ENCODE data around the gene AOC1. TPM values are rescaled to one million over a fixed set of nuclear protein-coding genes. Genes with fewer than 3 reads are reported as not detected.

AOC1 gene
- polyA plus RNA-seq, 2 of the 4 experiments (the other 2 are of a cell fraction), result not detected

GRCh38 chr7:150897502-150898474, 45.5 kb downstream of the AOC1 start:
- FAIRE-seq (no peak), DNase-seq (ENCODE audit: low read depth in 1 of 2, low spot score in 1 of 2) (no peak), ATAC-seq (peak in 1 of 2 experiments; percentile 23; a peak in 3 of 6 replicates)
- Histone ChIP-seq H3K4me1 (no peaks in the 10 kb centered on the region), H3K9me3 (peaks cover 11% of the 10 kb centered on the region; the same call in 1 of the 3 replicates), H3K27ac (no peak overlapping the region), H3K4me2 (no peak overlapping the region; the same call in 2 of the 3 replicates), H3K4me3 (no peak overlapping the region)
- TF ChIP-seq REST (IDR thresholded peaks at IDR 0.05) (no peak), MAZ (IDR thresholded peaks at IDR 0.05; ENCODE audit: borderline replicate concordance, low read depth, low read length) (no peak), RFX5 (IDR thresholded peaks at IDR 0.05) (no peak), POLR2AphosphoS2 (conservative IDR thresholded peaks at IDR 0.05; ENCODE audit: low read length) (no peak), HOXB13 (CRISPR knock-in tag; IDR thresholded peaks at IDR 0.05; ENCODE audit: low read depth) (no peak)
- ChIA-PET CTCF (interaction anchor here (0.5 to 4.9 kb wide), 51 partner anchors 9 to 563 kb away, joined by 3 to 54 read pairs (median 5); partner anchors contain the start of genes AOC1 and ATG9B), POLR2A (no interaction called here)
- 39% methylated on average over 22 of the region's 22 CpGs for WGBS (ENCODE audit: missing lambda C conversion rate)

- peak; percentile 68 to 79 for DNase-seq (ENCODE audit: low read depth in 1 of 2, low spot score in 1 of 2)
- Histone ChIP-seq H3K4me1 (no peaks in the 10 kb centered on the region), H3K9me3 (peaks cover 7% of the 10 kb centered on the region; the same call in 1 of the 3 replicates), H3K4me3 (no peak overlapping the region), H3K27ac (no peak overlapping the region), H3K4me2 (peak overlapping the region; percentile 55)
- no peak for FAIRE-seq
- POLR2A ChIA-PET, result no interaction called here
- peak; percentile 73 to 74 for TF ChIP-seq RAD21 (conservative IDR thresholded peaks at IDR 0.05 in 1 of 2, IDR thresholded peaks at IDR 0.05 in 1 of 2)
- TF ChIP-seq KDM5A (IDR thresholded peaks at IDR 0.05), result no peak
- TF ChIP-seq CTCF (IDR thresholded peaks at IDR 0.05), result peak; percentile 84
- peak; percentile 86 for TF ChIP-seq SMC3 (IDR thresholded peaks at IDR 0.05)
- CTCF ChIA-PET, result interaction anchor here (0.5 to 4.9 kb wide), 53 partner anchors 8 to 1872 kb away, joined by 3 to 54 read pairs (median 5); partner anchors contain the start of genes AOC1 and ATG9B
- 5% methylated on average over 22 of the region's 22 CpGs for WGBS (ENCODE audit: missing lambda C conversion rate)
- ATAC-seq, result peak; percentile 83 to 95
Observed at GRCh38 chr7:150898475-150899011, 46.2 kb downstream of the AOC1 start.

- Histone ChIP-seq H3K4me3 (no peak overlapping the region), H3K4me2 (no peak overlapping the region), H3K9me3 (no peaks in the 10 kb centered on the region), H3K27ac (no peak overlapping the region), H3K4me1 (no peaks in the 10 kb centered on the region)
- no peak for DNase-seq (ENCODE audit: low read depth in 1 of 2, low spot score in 1 of 2)
- ChIA-PET POLR2A (no interaction called here), CTCF (interaction anchor here (0.8 to 4.9 kb wide), 5 partner anchors 13 to 211 kb away, joined by 3 to 54 read pairs (median 9); no protein-coding TSS in a partner anchor)
- ATAC-seq, result no peak
- TF ChIP-seq HOXA7 (CRISPR knock-in tag; IDR thresholded peaks at IDR 0.05) (no peak), NPAS2 (CRISPR knock-in tag; IDR thresholded peaks at IDR 0.05; ENCODE audit: borderline replicate concordance) (no peak), ESRRA (IDR thresholded peaks at IDR 0.05; ENCODE audit: borderline replicate concordance, low read length) (no peak), FOSB (CRISPR knock-in tag; IDR thresholded peaks at IDR 0.05) (no peak), NR3C1 (IDR thresholded peaks at IDR 0.05) (no peak), JUN (IDR thresholded peaks at IDR 0.05) (no peak), RAD21 (conservative IDR thresholded peaks at IDR 0.05 in 1 of 2, IDR thresholded peaks at IDR 0.05 in 1 of 2) (no peak), ATOH8 (CRISPR knock-in tag; IDR thresholded peaks at IDR 0.05; ENCODE audit: low read depth) (no peak), EHMT2 (IDR thresholded peaks at IDR 0.05; ENCODE audit: low read depth) (no peak), TFCP2L1 (CRISPR knock-in tag; IDR thresholded peaks at IDR 0.05) (no peak)
- 67% methylated on average over 8 of the region's 8 CpGs for WGBS (ENCODE audit: missing lambda C conversion rate)
- FAIRE-seq, result no peak
Observed at GRCh38 chr7:150900675-150901074, 48.4 kb downstream of the AOC1 start.

All from A549 (cell line).